Stomach (tissue), 4 donors: ENCODE results near the gene LPIN3.

Source experiments
- EP300 ChIP-seq: sonication (generic); formaldehyde crosslinking; IDR thresholded peaks from one replicate; pipeline ENCODE4 v1.6.1; 2017; ENCODE audit warnings: antibody characterized with exemption
- POLR2A ChIP-seq, 4 donors: fragments of 450-650 bp; IDR thresholded peaks; one replicate each; pipeline ENCODE4 v1.6.1; 2016; ENCODE audit warnings: antibody characterized with exemption in 4 of 4, control low read depth in 2 of 4, mild to moderate bottlenecking in 1 of 4, moderate library complexity in 1 of 4
- POLR2AphosphoS5 ChIP-seq, 3 donors: sonication (generic); formaldehyde crosslinking; IDR thresholded peaks; one replicate each; pipeline ENCODE4 v1.6.1; 2016; ENCODE audit warnings: antibody characterized with exemption in 3 of 3
- TF ChIP-seq, protein P1 (sequence below), 7 experiments: fragments of 450-650 bp in 4 of 7; fragments of 200-600 bp in 3 of 7; sonication (generic) in 3 of 7; IDR thresholded peaks; one replicate each; pipeline ENCODE4 v1.5.1; 2016 to 2019; ENCODE audit warnings: antibody characterized with exemption in 7 of 7, control low read depth in 2 of 7, mild to moderate bottlenecking in 1 of 7

DNA sequence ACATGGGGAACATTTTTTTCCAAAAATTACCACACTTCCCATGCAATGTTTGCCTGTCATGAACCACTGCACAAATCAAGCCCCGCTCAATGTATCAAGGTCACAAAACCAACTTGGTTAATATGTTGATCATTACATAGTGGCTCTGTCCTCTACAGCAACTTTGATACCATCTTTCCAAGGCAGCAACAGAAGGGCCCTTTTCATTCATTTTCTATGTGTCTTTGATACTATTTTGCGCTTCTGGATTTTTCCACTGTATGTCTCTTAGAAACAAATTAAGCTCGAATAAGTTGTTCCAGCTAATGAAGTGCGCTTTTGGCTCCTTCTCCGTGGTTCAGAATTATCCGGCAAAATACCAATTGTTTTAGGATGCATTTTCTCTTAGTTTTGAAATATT is 24.6 kb upstream of the LPIN3 start:
- no peak for TF ChIP-seq POLR2A (IDR thresholded peaks at IDR 0.05)
- TF ChIP-seq EP300: no peak
- TF ChIP-seq, protein P1, sequence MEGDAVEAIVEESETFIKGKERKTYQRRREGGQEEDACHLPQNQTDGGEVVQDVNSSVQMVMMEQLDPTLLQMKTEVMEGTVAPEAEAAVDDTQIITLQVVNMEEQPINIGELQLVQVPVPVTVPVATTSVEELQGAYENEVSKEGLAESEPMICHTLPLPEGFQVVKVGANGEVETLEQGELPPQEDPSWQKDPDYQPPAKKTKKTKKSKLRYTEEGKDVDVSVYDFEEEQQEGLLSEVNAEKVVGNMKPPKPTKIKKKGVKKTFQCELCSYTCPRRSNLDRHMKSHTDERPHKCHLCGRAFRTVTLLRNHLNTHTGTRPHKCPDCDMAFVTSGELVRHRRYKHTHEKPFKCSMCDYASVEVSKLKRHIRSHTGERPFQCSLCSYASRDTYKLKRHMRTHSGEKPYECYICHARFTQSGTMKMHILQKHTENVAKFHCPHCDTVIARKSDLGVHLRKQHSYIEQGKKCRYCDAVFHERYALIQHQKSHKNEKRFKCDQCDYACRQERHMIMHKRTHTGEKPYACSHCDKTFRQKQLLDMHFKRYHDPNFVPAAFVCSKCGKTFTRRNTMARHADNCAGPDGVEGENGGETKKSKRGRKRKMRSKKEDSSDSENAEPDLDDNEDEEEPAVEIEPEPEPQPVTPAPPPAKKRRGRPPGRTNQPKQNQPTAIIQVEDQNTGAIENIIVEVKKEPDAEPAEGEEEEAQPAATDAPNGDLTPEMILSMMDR (IDR thresholded peaks at IDR 0.05): no peak
- no peak for TF ChIP-seq POLR2AphosphoS5 (IDR thresholded peaks at IDR 0.05)
